Measurements from ENCODE around the gene SPINK1.

DNA sequence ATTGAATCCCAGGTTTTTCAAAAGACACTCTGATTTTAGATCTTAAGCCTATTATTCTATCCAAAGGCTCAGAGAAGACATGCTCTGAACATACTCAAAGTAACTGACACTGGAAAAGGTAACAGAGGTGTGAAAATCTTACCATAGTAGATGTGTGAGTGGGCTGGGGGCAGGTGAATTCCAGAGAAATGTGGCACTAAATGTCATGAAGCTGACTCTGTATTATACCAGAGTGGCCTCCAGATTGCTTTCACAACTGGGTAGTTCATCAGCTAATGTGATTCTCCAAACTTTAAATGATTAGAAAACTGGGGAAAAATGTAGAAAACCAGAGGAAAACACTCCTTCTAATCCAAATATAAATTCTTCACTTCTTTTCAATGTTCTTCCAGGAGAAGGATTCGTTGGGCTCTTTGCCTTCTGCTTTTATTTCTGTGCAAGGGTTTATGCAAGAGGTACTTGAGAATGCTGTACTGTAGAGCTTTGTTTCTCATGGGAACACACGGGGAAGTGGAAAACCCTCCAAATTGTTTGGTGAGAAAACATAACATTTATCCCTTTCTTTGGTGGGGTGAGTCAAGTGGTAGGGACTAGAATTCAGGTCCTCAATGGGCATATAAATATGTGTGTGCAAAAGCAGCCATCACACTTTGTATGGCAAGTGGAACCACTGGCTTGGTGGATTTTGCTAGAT lies 46.7 kb upstream of the SPINK1 start, which contains the start of gene SCGB3A2:
- no peak for TF ChIP-seq CTCF (IDR thresholded peaks at IDR 0.05)
- TF ChIP-seq POLR2A (IDR thresholded peaks at IDR 0.05), result no peak

All from heart left ventricle (tissue), 13 donors.